ENCODE results near the gene HAGH.
A peak's percentile ranks its signal among the peaks of the same experiment; 100 is the strongest.
"Not testable (repeated sequence)": the region's sequence is repeated elsewhere in the genome, so short reads cannot be mapped to it uniquely, and the experiment has no call there.

The HAGH gene

GRCh38 chr16:1826691-1827573, at the start of gene HAGH, which contains the start of gene FAHD1:
HAGH (minus strand) TSS chr16:1826825; CDS start chr16:1826787, 38 bp downstream.
FAHD1 (plus strand) TSS chr16:1827206; CDS start chr16:1827239, 33 bp downstream.
- DNase-seq, result peak; percentile 89

- DNase-seq, result not testable (repeated sequence)
Measured at GRCh38 chr16:1876066-1876465, 49.4 kb upstream of the HAGH start.

- no peak for DNase-seq
Measured at GRCh38 chr16:1874854-1875253, 48.2 kb upstream of the HAGH start.

- DNase-seq, result peak; percentile 3
Measured at GRCh38 chr16:1871974-1872635, 45.5 kb upstream of the HAGH start, which contains the start of gene MEIOB. MEIOB (minus strand) TSS chr16:1872164; CDS start chr16:1868175, 3,989 bp downstream.

- no peak for DNase-seq
Measured at GRCh38 chr16:1870365-1871082, 43.9 kb upstream of the HAGH start.

- DNase-seq, result no peak
Measured at GRCh38 chr16:1865902-1866690, 39.5 kb upstream of the HAGH start.

GRCh38 chr16:1863681-1864460, 37.2 kb upstream of the HAGH start:
- no peak for DNase-seq

GRCh38 chr16:1862394-1862793, 35.8 kb upstream of the HAGH start:
- DNase-seq, result no peak

- DNase-seq, result no peak
Measured at GRCh38 chr16:1861730-1862129, 35.1 kb upstream of the HAGH start.

- no peak for DNase-seq
Measured at GRCh38 chr16:1859650-1860049, 33.0 kb upstream of the HAGH start.

GRCh38 chr16:1858189-1858865, 31.7 kb upstream of the HAGH start:
- DNase-seq, result no peak

GRCh38 chr16:1857433-1858097, 30.9 kb upstream of the HAGH start:
- DNase-seq, result no peak

GRCh38 chr16:1851793-1852192, 25.2 kb upstream of the HAGH start:
- no peak for DNase-seq

- no peak for DNase-seq
Measured at GRCh38 chr16:1850981-1851380, 24.4 kb upstream of the HAGH start.

GRCh38 chr16:1846416-1846815, 19.8 kb upstream of the HAGH start:
- DNase-seq, result no peak

GRCh38 chr16:1845985-1846384, 19.4 kb upstream of the HAGH start:
- DNase-seq, result no peak

- no peak for DNase-seq
Measured at GRCh38 chr16:1839554-1839953, 12.9 kb upstream of the HAGH start.

GRCh38 chr16:1834096-1834495, 7.5 kb upstream of the HAGH start:
- DNase-seq, result no peak

GRCh38 chr16:1832838-1833454, 6.3 kb upstream of the HAGH start:
- DNase-seq, result no peak

Data from CD4-positive, alpha-beta T cell treated with Interferon gamma for 1 hour (primary cell).